ENCODE data around the gene NUDT1.

NUDT1 gene

GRCh38 chr7:2239242-2239641 lies 2.8 kb upstream of the NUDT1 start:
- Histone ChIP-seq H3F3A (ENCODE audit: control insufficient read depth, insufficient read depth) (peaks cover 47% of the 10 kb centered on the region), H3K9me3 (ENCODE audit: control insufficient read depth, insufficient read depth, low read length) (no peaks in the 10 kb centered on the region), H3K4me2 (ENCODE audit: low read length) (peak overlapping the region; percentile 44), H3K27ac (ENCODE audit: low read depth, low read length) (peak overlapping the region; percentile 11), H3K79me2 (ENCODE audit: control insufficient read depth, low read length) (peaks cover 87% of the 10 kb centered on the region), H4K20me1 (ENCODE audit: control insufficient read depth, insufficient read depth, low read depth, low read length) (no peaks in the 10 kb centered on the region), H3K4me1 (ENCODE audit: control insufficient read depth, low read length) (peaks cover 76% of the 10 kb centered on the region), H3K4me3 (ENCODE audit: low read length) (peak overlapping the region; percentile 17; the same call in 1 of the 2 replicates), H3K9me2 (replicated peaks; ENCODE audit: control insufficient read depth, low read length) (no peaks in the 10 kb centered on the region), H3K36me3 (ENCODE audit: control insufficient read depth, low read length) (peaks cover 67% of the 10 kb centered on the region), H3K27me3 (ENCODE audit: control insufficient read depth, low read length) (no peaks in the 10 kb centered on the region)
- TF ChIP-seq EZH2phosphoT487 (IDR thresholded peaks at IDR 0.05; ENCODE audit: borderline replicate concordance, low read length) = no peak

- H3F3A ChIP-seq (ENCODE audit: control insufficient read depth, insufficient read depth) = peaks cover 30% of the 10 kb centered on the region
- peaks cover 63% of the 10 kb centered on the region for H3K79me2 ChIP-seq (ENCODE audit: control insufficient read depth, low read length)
- no peaks in the 10 kb centered on the region for H3K9me2 ChIP-seq (replicated peaks; ENCODE audit: control insufficient read depth, low read length)
- no peak for TF ChIP-seq EZH2phosphoT487 (IDR thresholded peaks at IDR 0.05; ENCODE audit: borderline replicate concordance, low read length)
- TF ChIP-seq, protein P1, sequence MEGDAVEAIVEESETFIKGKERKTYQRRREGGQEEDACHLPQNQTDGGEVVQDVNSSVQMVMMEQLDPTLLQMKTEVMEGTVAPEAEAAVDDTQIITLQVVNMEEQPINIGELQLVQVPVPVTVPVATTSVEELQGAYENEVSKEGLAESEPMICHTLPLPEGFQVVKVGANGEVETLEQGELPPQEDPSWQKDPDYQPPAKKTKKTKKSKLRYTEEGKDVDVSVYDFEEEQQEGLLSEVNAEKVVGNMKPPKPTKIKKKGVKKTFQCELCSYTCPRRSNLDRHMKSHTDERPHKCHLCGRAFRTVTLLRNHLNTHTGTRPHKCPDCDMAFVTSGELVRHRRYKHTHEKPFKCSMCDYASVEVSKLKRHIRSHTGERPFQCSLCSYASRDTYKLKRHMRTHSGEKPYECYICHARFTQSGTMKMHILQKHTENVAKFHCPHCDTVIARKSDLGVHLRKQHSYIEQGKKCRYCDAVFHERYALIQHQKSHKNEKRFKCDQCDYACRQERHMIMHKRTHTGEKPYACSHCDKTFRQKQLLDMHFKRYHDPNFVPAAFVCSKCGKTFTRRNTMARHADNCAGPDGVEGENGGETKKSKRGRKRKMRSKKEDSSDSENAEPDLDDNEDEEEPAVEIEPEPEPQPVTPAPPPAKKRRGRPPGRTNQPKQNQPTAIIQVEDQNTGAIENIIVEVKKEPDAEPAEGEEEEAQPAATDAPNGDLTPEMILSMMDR (IDR thresholded peaks at IDR 0.05; ENCODE audit: low read depth, low read length, poor library complexity, severe bottlenecking) = no peak
- H3K4me3 ChIP-seq (ENCODE audit: low read length) = peak overlapping the region; percentile 85
- peak overlapping the region; percentile 90 for H3K4me2 ChIP-seq (ENCODE audit: low read length)
- H3K4me1 ChIP-seq (ENCODE audit: control insufficient read depth, low read length) = peaks cover 73% of the 10 kb centered on the region
- H3K36me3 ChIP-seq (ENCODE audit: control insufficient read depth, low read length) = peaks cover 59% of the 10 kb centered on the region
- H3K27ac ChIP-seq (ENCODE audit: low read depth, low read length) = peak overlapping the region; percentile 58
- H4K20me1 ChIP-seq (ENCODE audit: control insufficient read depth, insufficient read depth, low read depth, low read length) = no peaks in the 10 kb centered on the region
- H3K27me3 ChIP-seq (ENCODE audit: control insufficient read depth, low read length) = no peaks in the 10 kb centered on the region
- H3K9me3 ChIP-seq (ENCODE audit: control insufficient read depth, insufficient read depth, low read length) = no peaks in the 10 kb centered on the region
Observed at GRCh38 chr7:2242541-2243429, 759 bp downstream of the NUDT1 start.

GRCh38 chr7:2243458-2243857 lies 1.4 kb downstream of the NUDT1 start:
- no peaks in the 10 kb centered on the region for H3K9me2 ChIP-seq (replicated peaks; ENCODE audit: control insufficient read depth, low read length)
- H3F3A ChIP-seq (ENCODE audit: control insufficient read depth, insufficient read depth) = peaks cover 27% of the 10 kb centered on the region
- H3K27ac ChIP-seq (ENCODE audit: low read depth, low read length) = no peak overlapping the region
- no peaks in the 10 kb centered on the region for H3K27me3 ChIP-seq (ENCODE audit: control insufficient read depth, low read length)
- H3K79me2 ChIP-seq (ENCODE audit: control insufficient read depth, low read length) = peaks cover 57% of the 10 kb centered on the region
- no peaks in the 10 kb centered on the region for H3K9me3 ChIP-seq (ENCODE audit: control insufficient read depth, insufficient read depth, low read length)
- peaks cover 67% of the 10 kb centered on the region for H3K4me1 ChIP-seq (ENCODE audit: control insufficient read depth, low read length)
- H3K4me3 ChIP-seq (ENCODE audit: low read length) = peak overlapping the region; percentile 85
- peak overlapping the region; percentile 90 for H3K4me2 ChIP-seq (ENCODE audit: low read length)
- H4K20me1 ChIP-seq (ENCODE audit: control insufficient read depth, insufficient read depth, low read depth, low read length) = no peaks in the 10 kb centered on the region
- H3K36me3 ChIP-seq (ENCODE audit: control insufficient read depth, low read length) = peaks cover 52% of the 10 kb centered on the region
- TF ChIP-seq, protein P1 (IDR thresholded peaks at IDR 0.05; ENCODE audit: low read depth, low read length, poor library complexity, severe bottlenecking) = no peak
- TF ChIP-seq EZH2phosphoT487 (IDR thresholded peaks at IDR 0.05; ENCODE audit: borderline replicate concordance, low read length) = no peak

DNA sequence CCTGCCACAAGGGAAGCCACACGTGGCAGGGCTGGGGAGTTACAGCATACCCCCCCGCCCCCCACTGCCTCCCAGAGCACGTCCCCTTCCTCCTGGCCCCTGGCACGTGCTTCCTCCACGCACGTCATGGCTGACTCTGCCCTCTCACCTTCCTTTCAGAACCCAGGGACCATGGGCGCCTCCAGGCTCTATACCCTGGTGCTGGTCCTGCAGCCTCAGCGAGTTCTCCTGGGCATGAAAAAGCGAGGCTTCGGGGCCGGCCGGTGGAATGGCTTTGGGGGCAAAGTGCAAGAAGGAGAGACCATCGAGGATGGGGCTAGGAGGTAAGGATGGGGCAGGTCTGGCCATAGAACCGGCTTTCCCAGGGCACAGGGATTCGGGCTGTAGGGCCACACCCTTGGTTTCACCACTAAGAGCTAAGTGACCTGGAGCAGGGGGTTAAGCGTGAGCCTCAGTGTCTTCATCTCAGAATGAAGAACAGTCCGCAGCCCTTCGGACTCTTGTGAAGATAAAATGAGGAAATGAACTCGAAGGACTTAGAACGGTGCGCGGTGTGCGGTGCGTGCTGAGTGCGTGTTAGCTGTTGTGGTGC lies 2.5 kb downstream of the NUDT1 start:
- no peaks in the 10 kb centered on the region for H4K20me1 ChIP-seq (ENCODE audit: control insufficient read depth, insufficient read depth, low read depth, low read length)
- peaks cover 51% of the 10 kb centered on the region for H3K79me2 ChIP-seq (ENCODE audit: control insufficient read depth, low read length)
- no peaks in the 10 kb centered on the region for H3K9me3 ChIP-seq (ENCODE audit: control insufficient read depth, insufficient read depth, low read length)
- peaks cover 44% of the 10 kb centered on the region for H3K36me3 ChIP-seq (ENCODE audit: control insufficient read depth, low read length)
- H3F3A ChIP-seq (ENCODE audit: control insufficient read depth, insufficient read depth) = peaks cover 22% of the 10 kb centered on the region
- TF ChIP-seq EZH2phosphoT487 (IDR thresholded peaks at IDR 0.05; ENCODE audit: borderline replicate concordance, low read length) = no peak
- TF ChIP-seq, protein P1 (IDR thresholded peaks at IDR 0.05; ENCODE audit: low read depth, low read length, poor library complexity, severe bottlenecking) = no peak
- no peak overlapping the region for H3K27ac ChIP-seq (ENCODE audit: low read depth, low read length)
- peak overlapping the region; percentile 4; the same call in 1 of the 2 replicates for H3K4me2 ChIP-seq (ENCODE audit: low read length)
- no peaks in the 10 kb centered on the region for H3K9me2 ChIP-seq (replicated peaks; ENCODE audit: control insufficient read depth, low read length)
- no peaks in the 10 kb centered on the region for H3K27me3 ChIP-seq (ENCODE audit: control insufficient read depth, low read length)
- peaks cover 58% of the 10 kb centered on the region for H3K4me1 ChIP-seq (ENCODE audit: control insufficient read depth, low read length)
- no peak overlapping the region for H3K4me3 ChIP-seq (ENCODE audit: low read length)

Data from DOHH2 (cell line).